HG03064 (cell line): ENCODE results near the gene THSD4.

Experiments used
- ATAC-seq: cut with Tn5 transposase; IDR thresholded peaks from one replicate; pipeline ENCODE4 v1.9.1; 2021; ENCODE audit warnings: low read depth; ENCODE audit not compliant: unreplicated experiment

The THSD4 gene

DNA sequence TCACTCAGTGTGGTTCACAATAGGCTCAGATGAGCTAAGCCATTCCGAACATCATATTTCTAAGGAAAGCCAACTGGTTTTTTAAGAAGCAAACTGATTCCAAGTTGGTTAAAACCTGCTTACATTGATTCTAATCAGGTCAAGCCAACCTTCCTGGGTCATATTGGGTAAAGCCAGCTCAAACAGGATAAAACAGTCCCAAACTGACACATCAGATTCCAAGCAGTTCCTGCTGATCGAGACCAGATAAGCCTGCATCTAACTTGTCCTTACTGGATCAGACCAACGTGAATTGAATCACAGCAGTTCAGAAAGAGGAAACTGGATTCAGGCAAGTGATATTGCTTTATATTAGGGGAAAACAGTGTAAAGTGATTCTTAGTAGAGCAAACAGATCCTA lies 18.6 kb upstream of the THSD4 start:
- no peak for ATAC-seq

DNA sequence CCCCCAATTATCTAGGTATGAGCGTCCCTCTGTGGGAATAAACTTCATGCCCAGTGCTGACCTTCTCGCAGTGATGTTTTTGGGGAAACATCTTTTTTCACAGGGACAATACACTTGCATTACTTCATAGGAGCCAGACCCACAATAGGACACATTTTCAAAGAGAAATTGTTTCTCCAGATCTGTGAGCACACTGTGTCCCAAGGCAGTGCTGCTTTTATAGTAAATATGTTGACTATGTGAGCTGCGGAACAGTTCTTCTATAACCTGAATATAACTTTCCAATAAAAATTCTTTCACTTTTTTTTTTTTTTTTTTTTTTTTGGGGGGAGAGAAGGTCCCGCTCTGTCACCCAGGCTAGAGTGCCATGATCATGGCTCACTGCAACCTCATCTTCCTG lies 17.4 kb upstream of the THSD4 start:
- ATAC-seq, result no peak

DNA sequence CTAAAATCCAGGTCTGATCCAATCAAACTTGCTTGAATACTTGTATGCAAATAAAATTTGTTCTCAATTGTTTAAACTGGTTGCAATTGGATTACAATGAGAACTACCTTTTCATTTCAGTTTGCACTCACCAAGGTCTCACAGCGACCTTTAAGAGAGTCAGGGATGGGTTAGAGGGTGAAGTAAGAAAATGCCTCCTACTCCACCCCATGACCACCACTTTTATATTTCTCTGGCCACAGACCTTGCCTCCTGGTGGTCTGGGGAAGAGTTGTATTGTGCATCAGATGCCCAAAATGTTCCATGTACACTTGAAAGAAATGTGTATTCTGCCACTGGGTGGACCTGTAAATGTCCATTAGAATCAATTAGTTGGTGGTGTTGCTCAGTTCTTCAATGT lies 16.4 kb upstream of the THSD4 start:
- ATAC-seq, result no peak

DNA sequence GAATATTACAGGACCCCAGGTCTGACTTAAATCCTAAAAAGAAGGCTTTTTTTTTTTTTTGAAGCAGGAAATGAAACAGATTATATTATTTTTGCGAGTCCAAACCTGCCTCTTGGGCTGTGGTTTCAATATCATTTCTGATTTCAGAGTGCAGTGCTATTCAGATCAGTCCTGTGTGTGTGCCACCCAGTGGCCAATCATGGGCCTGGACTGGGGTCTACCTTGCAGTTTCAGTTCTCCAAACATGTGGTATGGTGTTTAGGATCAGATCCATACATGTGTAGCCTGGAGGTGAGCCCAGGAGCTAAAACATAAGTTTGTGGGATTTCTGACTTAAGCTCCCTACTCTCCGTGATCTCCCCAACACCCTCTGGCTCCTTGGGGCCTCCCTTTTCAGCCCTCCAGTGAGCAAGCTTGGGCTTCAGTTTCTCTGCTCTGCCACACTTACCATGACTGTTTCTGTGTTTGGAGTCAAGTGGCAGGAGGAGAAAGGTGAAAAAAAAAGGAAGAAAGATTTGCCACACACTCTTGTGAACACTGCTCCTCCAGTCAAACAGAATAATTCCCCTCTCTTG lies 12.1 kb upstream of the THSD4 start:
- no peak for ATAC-seq

DNA sequence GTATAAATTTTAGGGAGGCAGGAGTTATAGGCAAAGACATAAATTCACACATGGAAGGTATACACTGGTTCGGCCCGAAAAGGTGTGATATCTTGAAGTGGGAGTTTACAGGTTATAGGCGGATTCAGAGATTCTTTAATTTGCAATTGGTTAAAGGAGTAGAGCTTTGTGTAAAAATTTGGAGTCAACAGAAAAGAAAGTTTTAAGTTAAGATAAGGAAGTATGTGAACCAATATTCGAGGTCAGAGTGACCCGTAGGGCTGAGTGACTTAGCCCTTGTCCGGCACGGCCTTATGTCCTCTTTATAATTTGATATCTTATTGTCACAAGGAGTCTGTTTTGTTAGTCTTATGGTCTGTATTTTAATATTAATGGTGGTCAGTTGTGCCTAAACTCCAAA lies 10.6 kb upstream of the THSD4 start:
- no peak for ATAC-seq

DNA sequence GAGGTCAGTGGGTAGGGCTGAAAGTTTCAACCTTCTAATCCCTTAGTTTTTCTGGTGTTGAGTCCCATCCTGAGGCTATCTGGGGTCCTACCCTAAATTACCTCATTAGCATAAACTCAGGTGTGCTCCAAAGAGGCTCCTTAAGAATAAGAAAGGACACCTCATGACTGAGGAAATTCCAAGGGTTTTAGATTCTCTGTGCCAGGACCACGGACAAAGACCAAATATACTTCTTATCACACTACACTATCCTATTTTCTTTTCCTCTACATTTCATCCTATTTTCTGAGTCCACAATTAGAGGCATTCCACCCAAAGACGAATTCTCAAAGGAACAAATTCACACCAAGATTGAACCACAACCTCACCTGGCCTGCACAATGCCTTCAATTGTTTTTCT lies 9.8 kb upstream of the THSD4 start:
- no peak for ATAC-seq

DNA sequence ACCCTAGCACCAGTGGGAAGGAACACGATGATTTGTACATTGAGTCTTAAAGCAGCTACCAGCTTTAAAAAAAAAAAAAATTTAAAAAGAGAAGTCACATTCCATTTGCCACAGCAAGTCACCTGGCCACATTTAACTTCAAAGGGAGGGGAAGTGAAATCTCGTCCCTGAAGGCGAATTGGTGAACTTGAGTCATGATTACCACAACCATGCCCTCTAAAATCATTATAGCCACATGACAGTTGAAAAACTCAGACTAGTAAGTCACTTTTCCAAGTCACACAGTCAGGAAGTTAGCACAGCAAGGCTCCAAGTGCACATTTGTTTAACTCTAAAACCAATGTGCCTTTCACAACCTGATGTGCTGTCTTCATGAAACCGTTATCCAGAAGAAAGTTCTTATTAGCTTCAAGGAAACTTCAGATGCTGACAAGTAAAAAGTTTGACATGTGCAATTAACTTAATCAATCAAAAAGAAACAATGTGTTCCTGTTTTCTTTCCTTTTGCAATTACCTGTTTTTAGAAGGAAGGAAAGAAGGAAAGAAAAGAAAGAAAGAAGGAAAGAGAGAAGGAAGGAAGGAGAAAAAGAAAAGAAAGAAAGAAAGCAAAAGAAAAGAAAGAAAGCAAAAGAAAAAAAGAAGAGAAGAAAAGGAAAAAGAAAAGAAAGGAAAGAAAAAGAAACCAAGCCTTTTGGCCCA lies 8.3 kb upstream of the THSD4 start:
- no peak for ATAC-seq

DNA sequence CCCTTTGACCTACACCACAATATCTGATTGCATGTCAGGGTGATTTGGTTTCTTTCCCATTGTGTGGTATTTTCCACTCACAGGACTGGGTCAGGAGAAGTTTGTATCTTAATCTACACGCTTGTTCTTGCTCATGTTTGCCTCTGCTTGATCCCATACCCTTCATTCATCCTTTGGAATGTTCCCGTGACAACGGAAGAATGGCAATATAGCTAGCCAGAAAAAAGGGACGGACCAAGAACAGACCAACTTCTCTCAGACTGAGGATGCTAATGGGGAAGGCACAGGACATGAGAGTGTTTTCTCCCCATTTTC lies 7.8 kb upstream of the THSD4 start:
- no peak for ATAC-seq

DNA sequence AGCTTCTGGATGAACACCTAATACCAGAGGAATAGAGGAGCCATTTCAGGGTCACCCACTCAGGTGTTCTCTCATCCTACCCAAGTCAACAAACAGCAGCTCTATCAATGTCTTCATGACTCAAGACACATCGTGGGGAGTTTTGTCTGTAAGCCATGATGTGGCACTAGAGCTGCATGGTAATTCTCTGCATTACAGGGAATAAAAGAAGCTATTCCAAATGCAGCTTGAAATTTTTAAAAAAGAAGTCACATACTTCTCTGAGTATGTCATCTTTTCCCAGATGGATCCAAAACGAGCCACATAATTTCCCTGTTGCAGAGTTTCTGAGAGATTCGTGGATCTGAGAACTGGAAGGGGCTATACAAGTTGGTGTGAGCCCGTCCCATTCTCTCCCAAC lies 6.1 kb upstream of the THSD4 start:
- ATAC-seq, result no peak

DNA sequence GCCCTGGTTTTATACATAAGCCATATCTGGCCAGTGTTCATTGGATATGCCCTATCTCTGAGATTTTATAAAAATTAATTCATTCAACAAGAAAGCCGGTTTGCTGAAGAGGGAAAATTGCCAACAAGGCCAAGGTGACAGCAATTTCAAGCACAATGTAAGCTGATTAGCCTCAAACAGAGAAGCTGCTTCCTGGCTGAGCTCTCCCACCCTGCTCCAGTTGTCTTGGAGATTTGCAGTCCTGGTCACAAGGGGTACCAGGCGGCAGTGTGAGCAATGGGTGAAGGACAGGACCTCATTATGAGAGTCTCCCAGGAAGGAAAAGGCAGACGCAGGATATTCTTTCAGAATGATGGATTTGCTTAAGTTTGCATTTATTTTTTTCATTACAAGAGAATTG lies 5.4 kb upstream of the THSD4 start:
- no peak for ATAC-seq

DNA sequence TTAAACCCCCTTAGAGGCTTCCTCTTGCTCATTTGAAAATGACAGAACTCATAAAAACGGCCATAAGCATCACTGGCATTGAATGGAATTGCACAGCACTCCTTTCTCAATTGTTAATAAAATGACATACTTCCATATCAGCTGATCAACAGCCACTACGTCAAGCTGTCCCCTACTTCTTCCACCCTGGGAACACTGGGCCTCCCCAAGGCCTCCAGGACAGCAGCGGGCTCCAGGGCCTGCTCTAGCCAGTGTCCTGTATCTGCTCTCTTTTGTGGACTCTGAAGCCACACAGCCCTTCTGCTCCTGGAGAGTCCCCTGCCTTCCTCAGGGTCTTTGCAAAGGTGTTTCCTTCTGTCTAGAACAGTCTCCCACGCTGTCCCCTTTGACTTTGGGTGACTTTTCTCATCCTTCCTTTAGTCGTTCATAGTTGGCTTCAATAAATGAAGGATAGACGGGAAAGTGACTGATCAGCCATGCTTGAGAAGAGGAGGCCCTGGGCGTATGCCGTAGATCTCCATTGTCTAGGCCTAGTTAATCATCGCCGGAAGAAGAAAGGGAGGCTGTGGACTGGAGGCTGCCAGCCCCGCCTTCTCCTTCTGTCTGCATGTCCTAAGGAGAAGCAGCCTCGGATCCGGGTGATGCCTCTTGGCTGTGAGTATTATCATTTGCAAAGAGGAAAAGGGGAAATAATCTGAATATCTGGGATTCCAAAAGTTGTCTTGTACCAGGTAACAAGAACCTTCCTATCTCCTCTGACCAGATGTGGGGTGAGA lies 4.7 kb upstream of the THSD4 start:
- ATAC-seq, result no peak

DNA sequence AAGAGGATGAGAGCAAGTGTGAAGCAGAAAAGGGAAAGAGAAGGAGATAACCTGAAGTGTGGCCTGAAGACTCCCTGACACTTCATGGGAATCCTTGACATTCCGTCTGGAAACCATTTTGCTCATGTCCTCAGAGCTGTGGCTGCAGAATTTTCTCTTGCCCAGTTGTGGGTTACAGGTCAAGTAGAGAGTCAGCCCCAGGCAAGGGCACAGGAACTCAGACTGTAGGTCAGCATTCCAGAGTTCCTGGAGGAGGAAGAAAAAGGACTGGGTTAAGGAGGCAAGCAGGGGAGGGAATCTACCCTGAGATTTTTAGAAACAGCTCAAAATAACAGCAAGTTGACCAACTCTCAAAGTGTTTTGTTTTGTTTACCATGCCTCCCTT lies 4.1 kb upstream of the THSD4 start:
- ATAC-seq, result no peak

DNA sequence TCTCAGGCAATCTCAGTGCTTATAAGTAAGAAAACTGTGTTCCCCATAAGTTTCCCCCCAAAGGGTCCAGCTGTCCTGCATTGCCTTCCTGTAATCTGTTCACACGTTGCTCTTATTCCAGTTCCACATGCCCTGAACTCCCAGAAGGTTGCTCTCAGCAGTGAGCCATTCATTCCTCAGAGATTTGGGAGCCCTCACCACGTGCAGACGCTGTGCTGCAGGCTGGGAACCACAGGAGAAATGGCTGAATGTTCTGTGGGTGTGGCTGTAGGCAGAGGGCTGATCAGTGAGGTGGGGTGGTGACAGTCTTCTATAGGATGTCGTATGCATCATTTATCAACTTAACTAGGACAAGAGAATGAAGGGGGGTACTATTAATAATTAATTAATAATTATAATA lies 3.3 kb upstream of the THSD4 start:
- ATAC-seq, result no peak

DNA sequence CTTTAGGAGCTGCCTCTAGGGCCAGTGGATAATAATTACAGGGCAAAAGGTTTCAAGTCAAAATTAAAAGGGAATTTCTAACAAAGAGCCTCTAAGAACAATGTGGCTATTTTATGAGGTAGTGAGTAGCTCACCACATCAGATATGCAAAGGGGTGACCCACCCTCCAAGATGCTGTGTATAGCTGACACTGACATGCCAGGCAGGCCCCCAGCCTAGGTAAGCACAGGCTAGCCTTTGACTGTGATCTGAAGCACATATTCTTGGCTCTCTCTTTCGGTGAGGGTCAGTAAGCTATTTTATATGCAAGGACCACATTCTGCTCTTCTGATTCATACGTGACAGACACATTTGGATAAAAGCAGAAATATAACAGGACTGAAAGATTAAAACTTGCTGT lies 2.8 kb upstream of the THSD4 start:
- no peak for ATAC-seq

DNA sequence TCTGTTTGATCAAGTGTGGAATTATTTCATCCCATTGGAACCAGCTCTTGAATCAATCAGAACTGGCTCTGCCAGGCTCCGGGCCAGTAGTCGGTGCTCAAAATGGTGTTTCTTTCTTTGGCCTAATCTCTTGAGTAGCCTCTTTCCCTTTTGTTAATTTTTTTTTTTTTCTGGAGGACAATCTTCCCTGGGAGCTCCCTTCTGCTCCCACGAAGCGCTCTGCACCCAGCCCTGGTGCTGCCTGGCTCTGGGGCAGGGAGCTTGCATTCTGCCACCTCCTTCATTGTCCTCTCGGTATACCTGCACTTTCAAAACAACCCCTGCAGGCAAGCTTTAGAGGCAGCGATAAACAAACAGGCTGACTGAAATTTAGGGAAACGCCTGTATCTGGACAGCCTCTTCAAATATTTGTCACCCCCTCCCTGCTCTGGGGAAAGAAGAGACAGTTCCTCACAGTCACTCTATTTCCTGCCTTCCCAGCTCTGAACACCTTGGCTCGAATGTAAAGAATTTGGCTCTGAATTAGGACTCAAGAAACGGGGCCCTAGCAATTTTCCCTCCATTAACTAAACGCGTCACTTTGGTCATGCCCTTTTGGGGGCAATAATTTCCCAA lies 1.1 kb upstream of the THSD4 start:
- ATAC-seq, result no peak

DNA sequence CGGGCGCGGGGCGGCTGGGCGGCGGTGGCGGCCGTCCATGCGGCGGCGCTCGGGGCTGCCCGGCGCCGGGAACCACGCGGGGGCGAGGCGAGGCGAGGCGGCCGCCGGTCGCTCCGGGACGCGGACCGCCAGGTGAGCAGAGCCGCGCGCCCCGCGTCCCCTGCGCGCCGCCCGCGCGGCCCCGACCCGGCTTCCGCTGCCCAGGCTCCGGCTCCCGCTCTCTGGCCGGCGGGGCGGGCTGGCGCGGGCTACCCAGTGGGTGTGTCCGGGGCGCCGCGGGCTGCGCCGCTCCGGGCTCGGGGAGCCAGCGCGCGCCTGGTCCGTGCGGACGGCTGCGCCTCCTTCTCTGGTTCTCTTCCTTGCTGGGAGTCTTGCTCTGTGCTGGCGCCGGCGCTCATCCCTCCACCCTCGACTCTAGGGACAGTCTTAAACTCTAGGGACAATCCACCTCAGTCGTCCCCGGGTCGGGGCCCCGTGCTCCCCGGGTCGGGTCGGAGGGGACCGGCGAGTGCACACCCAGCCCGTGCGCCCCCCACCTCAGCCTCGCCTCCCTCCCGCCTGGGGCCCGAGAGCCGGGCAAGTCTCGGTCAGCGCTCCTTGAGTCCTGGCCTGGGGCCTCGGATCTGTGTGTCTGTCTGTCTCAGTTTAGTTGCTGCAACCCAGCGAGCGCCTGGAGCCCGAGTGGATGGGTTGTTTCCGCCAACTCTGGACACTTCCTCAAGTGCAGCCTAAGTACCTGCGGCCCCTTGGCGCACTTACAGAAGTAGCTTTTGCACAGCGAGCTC lies 488 bp downstream of the THSD4 start:
- ATAC-seq, result peak; percentile 41

DNA sequence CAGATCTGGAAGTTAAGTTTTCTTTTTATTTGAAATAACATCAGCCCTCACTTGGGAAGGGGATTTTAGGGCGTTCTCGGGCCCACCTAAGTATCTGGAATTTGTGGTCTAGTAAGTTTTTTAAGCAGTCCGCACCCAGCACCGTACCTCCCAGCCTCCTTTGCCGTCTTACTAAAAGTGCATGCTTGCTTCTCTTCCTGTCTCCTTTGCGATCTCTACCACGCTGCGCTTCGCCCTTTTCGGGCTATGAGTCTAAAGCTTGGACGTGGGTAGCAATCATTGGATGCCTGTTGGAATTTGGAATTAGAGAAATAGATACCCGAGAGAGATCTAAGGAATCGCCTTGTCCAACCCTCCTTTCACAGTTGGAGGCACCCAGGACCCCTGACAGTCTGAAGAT lies 1.1 kb downstream of the THSD4 start:
- ATAC-seq, result no peak

DNA sequence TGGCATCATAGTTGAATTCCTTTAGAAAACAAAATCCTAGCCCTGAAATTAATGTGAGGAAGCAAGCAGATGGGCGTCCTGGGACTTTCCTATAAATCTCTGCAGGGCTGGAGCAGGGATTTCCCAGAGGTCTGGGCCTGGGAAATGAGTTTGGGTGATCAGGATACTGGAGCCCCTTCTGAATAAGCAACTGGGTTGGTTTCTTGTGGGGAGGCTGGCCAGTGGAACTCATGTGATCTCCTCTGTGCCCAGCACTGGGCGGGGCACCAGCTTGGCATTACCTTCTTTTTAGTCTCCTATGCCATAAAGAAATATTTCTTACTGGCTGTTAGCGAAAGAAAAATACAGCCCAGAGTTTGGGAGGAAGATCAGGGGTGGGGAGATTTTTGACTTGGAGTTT lies 1.7 kb downstream of the THSD4 start:
- ATAC-seq, result no peak

DNA sequence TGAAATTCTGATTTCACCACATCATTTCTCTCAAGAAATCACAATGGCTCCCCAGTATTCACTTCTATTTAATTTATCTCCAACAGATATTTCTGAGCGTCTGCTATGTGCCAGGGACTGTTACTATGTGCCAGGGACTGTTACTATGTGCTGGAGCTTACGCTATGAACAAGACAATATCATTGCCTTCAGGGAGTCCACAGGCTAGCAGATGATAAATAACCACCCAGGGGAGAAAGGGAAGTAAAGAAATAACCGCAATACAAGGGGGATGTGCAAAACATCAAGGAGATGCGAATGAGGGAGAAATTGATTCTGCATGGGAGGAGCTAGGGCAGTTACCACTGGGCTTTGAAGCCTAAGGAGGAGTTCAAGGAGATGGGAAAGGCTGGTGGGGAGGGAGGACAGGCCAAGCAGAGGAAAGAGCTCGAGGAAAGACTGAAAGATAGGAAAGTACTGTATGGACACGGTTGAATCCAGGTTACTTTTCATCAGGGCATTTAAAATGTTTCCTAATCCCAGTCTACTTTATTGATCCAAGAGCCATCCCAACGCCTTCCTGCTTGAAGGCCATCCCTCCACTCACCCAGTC lies 2.5 kb downstream of the THSD4 start:
- no peak for ATAC-seq

DNA sequence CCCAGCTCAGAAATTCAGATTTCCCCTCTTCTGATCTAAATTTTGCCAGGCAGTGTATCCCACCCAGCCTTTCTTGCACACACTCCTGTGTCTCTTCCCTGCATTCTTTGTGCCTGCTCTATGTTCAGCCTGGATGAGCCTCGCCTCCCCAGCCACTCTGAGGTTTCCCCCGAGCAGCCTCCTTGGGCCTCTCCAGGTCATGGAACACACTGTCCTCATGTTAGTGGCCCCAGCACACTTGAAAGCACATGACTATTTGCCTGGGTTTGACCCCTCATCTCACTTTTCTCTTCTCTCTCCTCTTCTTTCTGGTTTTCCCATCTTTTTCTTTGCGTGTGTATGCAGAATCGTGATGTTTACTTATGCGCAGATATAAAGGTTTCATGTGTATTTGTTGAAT lies 3.1 kb downstream of the THSD4 start:
- ATAC-seq, result no peak
